Ectodermal cell (in vitro differentiated cells): ENCODE results near the gene AKR7A2.
"Not testable (repeated sequence)": the region's sequence is repeated elsewhere in the genome, so short reads cannot be mapped to it uniquely, and the experiment has no call there.

ENCODE experiments used
- H3K27ac ChIP-seq: 2 replicates; pipeline ENCODE4 v1.7.0; 2013; ENCODE audit warnings: mild to moderate bottlenecking, low read depth, low read length; ENCODE audit not compliant: insufficient read depth, poor library complexity, severe bottlenecking
- H3K27me3 ChIP-seq: 2 replicates; pipeline ENCODE4 v1.7.0; 2013; ENCODE audit warnings: mild to moderate bottlenecking, low read length; ENCODE audit not compliant: insufficient read depth, control insufficient read depth, poor library complexity, severe bottlenecking
- H3K36me3 ChIP-seq: one replicate; pipeline ENCODE4 v1.7.0; 2013; ENCODE audit warnings: low read length; ENCODE audit not compliant: control insufficient read depth, insufficient read depth
- H3K4me1 ChIP-seq: one replicate; pipeline ENCODE4 v1.7.0; 2013; ENCODE audit warnings: low read length; ENCODE audit not compliant: control insufficient read depth, insufficient read depth
- H3K4me3 ChIP-seq: 2 replicates; pipeline ENCODE4 v1.7.0; 2013; ENCODE audit warnings: low read depth, low read length, control low read depth; ENCODE audit not compliant: insufficient read depth
- H3K9me3 ChIP-seq: 2 replicates; pipeline ENCODE4 v1.7.0; 2013; ENCODE audit warnings: mild to moderate bottlenecking, low read length, moderate library complexity; ENCODE audit not compliant: control insufficient read depth
- WGBS, 2 experiments: methylation state at CpG; one replicate each; pipeline ENCODE4 v1.1.7; 2013; ENCODE audit warnings: missing lambda C conversion rate in 2 of 2; 5-methylcytosine and 5-hydroxymethylcytosine counted together

The AKR7A2 gene

DNA sequence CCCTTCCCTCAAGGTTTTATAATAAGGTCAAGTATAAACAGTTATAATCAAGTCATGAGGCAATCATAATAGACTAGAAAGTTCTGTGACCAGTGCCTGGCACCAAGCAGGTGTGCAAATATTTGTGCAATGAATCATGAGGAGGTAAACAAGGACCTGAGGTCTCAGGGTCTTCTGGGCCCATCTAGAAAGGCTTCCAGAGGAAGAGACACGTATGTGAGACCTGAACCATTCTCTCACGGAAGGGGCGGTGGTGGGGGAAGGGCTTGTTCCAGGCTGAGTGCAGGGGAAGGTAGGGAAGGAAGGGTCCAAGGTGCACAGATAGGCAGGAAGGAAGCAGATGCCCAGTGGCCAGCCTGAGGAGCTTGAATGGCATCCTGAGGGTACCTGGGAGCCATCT, 26.6 kb downstream of the AKR7A2 start:
- not testable (repeated sequence) for H3K36me3 ChIP-seq, H3K9me3 ChIP-seq, H3K27ac ChIP-seq, H3K4me3 ChIP-seq, H3K4me1 ChIP-seq
- 88 to 92% methylated on average over 3 of the region's 3 CpGs for WGBS, 2 experiments
- peaks cover 29% of the 10 kb centered on the region for H3K27me3 ChIP-seq

- H3K36me3 ChIP-seq, result no peaks in the 10 kb centered on the region
- H3K4me3 ChIP-seq, result no peak overlapping the region
- no peaks in the 10 kb centered on the region for H3K9me3 ChIP-seq
- H3K27me3 ChIP-seq, result peaks cover 24% of the 10 kb centered on the region
- WGBS, 2 experiments, result 90 to 92% methylated on average over 8 of the region's 8 CpGs
- peaks cover 6% of the 10 kb centered on the region for H3K4me1 ChIP-seq
- H3K27ac ChIP-seq, result no peak overlapping the region
These were observed 27.1 kb downstream of the AKR7A2 start for GRCh38 chr1:19284881-19285280.

- Histone ChIP-seq H3K4me3 (no peak overlapping the region), H3K36me3 (no peaks in the 10 kb centered on the region), H3K27ac (no peak overlapping the region), H3K9me3 (no peaks in the 10 kb centered on the region), H3K27me3 (peaks cover 14% of the 10 kb centered on the region), H3K4me1 (peaks cover 2% of the 10 kb centered on the region)
- 94 to 97% methylated on average over 9 of the region's 9 CpGs for WGBS, 2 experiments
These were observed 28.1 kb downstream of the AKR7A2 start for GRCh38 chr1:19283891-19284290.

DNA sequence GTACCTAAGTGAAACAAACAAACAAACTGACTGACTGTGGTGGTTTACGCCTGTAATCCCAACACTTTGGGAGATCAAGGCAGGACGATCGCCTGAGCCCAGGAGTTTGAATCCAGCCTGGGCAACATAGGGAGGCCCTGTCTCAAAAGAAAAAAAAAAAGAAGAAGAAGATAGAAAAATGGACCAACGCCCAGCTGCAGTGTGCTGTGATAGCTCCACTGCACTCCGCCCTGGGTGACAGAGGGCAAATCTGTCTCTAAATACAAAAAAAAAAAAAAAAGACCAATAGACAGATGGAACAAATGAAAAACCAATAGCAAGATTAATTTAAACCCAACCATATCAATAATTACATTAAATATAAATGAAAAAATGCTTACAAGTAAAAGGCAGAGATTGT, 37.3 kb downstream of the AKR7A2 start:
- 85 to 88% methylated on average over 4 of the region's 5 CpGs for WGBS, 2 experiments
- H3K4me3 ChIP-seq, result no peak overlapping the region

DNA sequence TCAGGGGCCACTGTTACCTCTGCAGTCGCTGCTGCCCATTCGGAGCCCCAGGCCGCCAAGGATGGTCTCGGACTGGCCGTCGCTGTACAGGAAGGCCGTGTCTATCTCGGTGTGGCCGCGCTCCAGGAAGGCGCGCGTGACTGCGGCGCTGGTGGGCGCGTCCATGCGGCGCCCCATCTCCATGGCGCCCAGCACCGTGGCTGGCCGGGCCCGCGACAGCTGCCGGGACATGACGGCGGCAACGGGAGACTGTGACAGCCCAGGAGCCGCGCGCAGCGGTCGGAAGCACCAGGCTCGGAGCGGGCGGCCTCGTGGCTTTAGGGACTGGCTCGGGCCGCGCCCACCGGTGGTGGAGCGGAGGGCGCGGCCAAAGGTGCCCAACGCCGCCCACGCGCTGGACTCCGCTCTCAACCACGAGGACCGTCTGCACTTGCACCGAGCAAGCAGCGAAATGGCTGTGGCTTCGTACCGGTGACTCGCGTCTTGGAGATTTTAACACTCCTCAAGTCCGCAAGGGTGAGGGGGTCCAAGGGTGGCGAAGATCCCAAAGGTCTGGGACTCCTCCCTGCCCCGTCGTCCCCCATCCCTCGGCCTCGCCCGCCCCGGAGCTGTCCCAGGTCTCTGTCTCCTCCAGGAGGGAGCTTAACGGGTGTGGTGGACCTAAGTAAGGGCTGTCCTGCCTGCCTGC, 38.0 kb downstream of the AKR7A2 start:
- H3K27ac ChIP-seq, H3K4me1 ChIP-seq, H3K36me3 ChIP-seq, H3K4me3 ChIP-seq, H3K9me3 ChIP-seq: not testable (repeated sequence)
- 41 to 49% methylated on average over 48 to 49 of the region's 66 CpGs for WGBS, 2 experiments
- peaks cover 22% of the 10 kb centered on the region for H3K27me3 ChIP-seq

More for the DNA sequence above, 37.3 kb downstream of the AKR7A2 start:
- no peaks in the 10 kb centered on the region for H3K9me3 ChIP-seq
- no peaks in the 10 kb centered on the region for H3K36me3 ChIP-seq
- H3K4me1 ChIP-seq, result no peaks in the 10 kb centered on the region
- H3K27ac ChIP-seq, result no peak overlapping the region
- H3K27me3 ChIP-seq, result peaks cover 22% of the 10 kb centered on the region

- no peaks in the 10 kb centered on the region for H3K9me3 ChIP-seq
- H3K36me3 ChIP-seq, result no peaks in the 10 kb centered on the region
- 91% methylated on average over 22 of the region's 22 CpGs for WGBS, 2 experiments
- H3K27ac ChIP-seq, result no peak overlapping the region
- peaks cover 22% of the 10 kb centered on the region for H3K27me3 ChIP-seq
- H3K4me3 ChIP-seq, result no peak overlapping the region
- H3K4me1 ChIP-seq, result no peaks in the 10 kb centered on the region
These were observed 38.7 kb downstream of the AKR7A2 start for GRCh38 chr1:19273106-19273843.

DNA sequence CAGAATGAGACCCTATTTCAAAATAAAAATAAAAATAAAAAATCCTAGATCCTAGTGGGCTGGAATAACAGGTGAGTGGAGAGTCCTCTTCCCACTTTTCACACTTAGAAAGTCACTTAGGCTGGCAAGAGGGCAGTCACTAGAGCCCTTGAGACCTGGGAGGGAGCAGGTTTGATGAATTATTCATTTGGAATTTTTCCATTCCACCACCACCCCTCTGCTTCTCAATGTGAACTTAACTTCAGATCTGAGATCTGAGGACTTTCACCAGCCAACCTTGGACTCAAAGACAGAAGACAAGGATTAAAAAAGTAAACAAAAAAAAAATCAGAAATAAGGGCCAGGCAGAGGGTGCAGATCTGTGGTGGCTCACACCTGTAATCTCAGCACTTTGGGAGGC, 39.9 kb downstream of the AKR7A2 start:
- Histone ChIP-seq H3K4me3 (no peak overlapping the region), H3K27me3 (peaks cover 22% of the 10 kb centered on the region), H3K36me3 (no peaks in the 10 kb centered on the region), H3K4me1 (no peaks in the 10 kb centered on the region), H3K9me3 (no peaks in the 10 kb centered on the region), H3K27ac (no peak overlapping the region)

- not testable (repeated sequence) for H3K4me1 ChIP-seq, H3K4me3 ChIP-seq, H3K27ac ChIP-seq, H3K36me3 ChIP-seq, H3K9me3 ChIP-seq
- WGBS, 2 experiments, result 90 to 91% methylated on average over 6 of the region's 6 CpGs
- H3K27me3 ChIP-seq, result peaks cover 22% of the 10 kb centered on the region
These were observed 41.6 kb downstream of the AKR7A2 start for GRCh38 chr1:19270343-19270730.

DNA sequence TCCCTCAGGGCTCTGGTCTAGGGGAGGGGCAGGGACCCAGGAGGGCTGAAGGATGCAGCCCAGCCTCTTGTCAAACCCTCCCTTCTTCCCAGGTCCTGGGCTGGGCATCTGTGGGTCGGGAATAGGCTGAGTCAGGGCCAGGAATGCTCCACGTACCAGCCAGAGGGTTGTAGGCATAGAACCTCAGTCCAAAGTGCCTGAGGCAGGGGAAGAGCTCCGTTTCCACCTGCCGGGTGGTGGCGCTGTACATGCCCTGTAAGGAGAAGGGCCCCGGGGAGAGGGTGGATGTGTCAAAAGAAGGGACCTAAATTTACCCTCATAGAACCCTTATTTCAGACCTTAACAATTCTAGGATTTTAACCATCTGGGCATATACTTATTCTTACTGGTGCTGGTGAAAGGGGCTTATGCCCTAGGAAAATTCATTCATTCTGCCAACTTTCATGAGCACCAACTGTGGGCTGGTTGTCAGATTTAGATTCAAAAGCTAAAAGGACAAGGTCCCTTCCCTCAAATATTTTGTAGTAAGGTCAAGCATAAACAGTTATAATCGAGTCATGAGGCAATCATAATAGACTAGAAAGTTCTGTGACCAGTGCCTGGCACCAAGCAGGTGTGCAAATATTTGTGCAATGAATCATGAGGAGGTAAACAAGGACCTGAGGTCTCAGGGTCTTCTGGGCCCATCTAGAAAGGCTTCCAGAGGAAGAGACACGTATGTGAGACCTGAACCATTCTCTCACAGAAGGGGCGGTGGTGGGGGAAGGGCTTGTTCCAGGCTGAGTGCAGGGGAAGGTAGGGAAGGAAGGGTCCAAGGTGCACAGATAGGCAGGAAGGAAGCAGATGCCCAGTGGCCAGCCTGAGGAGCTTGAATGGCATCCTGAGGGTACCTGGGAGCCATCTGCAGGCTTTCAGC, 42.3 kb downstream of the AKR7A2 start:
- WGBS, 2 experiments, result 71 to 72% methylated on average over 8 to 9 of the region's 9 CpGs
- H3K4me1 ChIP-seq, H3K4me3 ChIP-seq, H3K36me3 ChIP-seq, H3K9me3 ChIP-seq, H3K27ac ChIP-seq: not testable (repeated sequence)
- H3K27me3 ChIP-seq, result peaks cover 21% of the 10 kb centered on the region

DNA sequence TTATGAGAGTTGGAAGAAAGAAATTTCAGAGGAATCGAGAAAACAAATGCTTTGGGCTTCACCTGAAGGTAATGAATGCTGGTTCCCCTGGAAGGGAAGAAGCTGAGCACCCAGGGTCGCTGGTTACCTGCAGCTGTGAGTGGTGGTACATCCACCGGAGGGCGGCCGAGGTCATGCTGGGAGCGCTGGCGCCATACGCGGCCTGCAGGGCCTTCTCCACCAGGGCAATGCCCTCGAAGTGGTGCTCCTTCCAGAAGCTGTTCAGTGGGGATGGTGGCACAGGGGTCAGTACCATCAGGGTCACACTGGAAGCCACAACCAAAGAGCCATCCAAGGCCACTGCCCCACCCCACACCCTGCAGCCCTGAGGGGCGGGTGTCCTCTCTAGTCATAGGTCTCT, 43.5 kb downstream of the AKR7A2 start:
- 88% methylated on average over 11 of the region's 11 CpGs for WGBS, 2 experiments
- Histone ChIP-seq H3K4me1 (no peaks in the 10 kb centered on the region), H3K36me3 (no peaks in the 10 kb centered on the region), H3K9me3 (no peaks in the 10 kb centered on the region), H3K27ac (no peak overlapping the region), H3K4me3 (no peak overlapping the region), H3K27me3 (peaks cover 8% of the 10 kb centered on the region)
